Measurements from ENCODE around the gene UMPS. TPM values are rescaled to one million over a fixed set of nuclear protein-coding genes. Genes with fewer than 3 reads are reported as not detected.

UMPS gene
- total RNA-seq, 1 experiment from 2014 or later: 45.4 TPM

DNA sequence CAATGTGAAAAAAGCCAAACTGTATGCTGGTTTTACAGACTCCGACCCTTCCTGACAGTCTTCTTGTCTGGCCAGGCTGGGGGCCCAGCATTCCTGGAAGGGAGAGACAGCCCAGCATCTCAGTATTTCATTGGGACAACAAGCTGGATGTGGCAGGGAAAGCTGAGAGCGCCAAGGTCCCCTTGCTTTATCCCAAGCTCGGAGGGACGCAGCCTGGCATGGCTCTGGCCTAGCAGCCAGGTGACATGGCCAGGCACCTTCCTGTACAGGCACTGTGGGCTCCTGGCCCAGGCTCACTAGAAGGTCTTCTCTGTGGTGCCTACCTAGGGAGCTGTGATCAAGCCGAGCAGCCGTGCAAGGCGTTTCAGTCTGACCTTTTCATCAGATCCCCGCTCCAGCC, 33.0 kb downstream of the UMPS start:
- no peak overlapping the region; the same call in 1 of the 2 replicates for H3K27ac Mint-ChIP-seq
- CTCF ChIA-PET: interaction anchor here (1.1 kb wide), 1 partner anchor 23 kb away, joined by 3 read pairs; no protein-coding TSS in a partner anchor

More for the DNA sequence above, 33.0 kb downstream of the UMPS start:
- H3K27me3 Mint-ChIP-seq (ENCODE audit: low read depth): no peaks in the 10 kb centered on the region
- TF ChIP-seq, protein P1, sequence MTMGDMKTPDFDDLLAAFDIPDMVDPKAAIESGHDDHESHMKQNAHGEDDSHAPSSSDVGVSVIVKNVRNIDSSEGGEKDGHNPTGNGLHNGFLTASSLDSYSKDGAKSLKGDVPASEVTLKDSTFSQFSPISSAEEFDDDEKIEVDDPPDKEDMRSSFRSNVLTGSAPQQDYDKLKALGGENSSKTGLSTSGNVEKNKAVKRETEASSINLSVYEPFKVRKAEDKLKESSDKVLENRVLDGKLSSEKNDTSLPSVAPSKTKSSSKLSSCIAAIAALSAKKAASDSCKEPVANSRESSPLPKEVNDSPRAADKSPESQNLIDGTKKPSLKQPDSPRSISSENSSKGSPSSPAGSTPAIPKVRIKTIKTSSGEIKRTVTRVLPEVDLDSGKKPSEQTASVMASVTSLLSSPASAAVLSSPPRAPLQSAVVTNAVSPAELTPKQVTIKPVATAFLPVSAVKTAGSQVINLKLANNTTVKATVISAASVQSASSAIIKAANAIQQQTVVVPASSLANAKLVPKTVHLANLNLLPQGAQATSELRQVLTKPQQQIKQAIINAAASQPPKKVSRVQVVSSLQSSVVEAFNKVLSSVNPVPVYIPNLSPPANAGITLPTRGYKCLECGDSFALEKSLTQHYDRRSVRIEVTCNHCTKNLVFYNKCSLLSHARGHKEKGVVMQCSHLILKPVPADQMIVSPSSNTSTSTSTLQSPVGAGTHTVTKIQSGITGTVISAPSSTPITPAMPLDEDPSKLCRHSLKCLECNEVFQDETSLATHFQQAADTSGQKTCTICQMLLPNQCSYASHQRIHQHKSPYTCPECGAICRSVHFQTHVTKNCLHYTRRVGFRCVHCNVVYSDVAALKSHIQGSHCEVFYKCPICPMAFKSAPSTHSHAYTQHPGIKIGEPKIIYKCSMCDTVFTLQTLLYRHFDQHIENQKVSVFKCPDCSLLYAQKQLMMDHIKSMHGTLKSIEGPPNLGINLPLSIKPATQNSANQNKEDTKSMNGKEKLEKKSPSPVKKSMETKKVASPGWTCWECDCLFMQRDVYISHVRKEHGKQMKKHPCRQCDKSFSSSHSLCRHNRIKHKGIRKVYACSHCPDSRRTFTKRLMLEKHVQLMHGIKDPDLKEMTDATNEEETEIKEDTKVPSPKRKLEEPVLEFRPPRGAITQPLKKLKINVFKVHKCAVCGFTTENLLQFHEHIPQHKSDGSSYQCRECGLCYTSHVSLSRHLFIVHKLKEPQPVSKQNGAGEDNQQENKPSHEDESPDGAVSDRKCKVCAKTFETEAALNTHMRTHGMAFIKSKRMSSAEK (CRISPR knock-in tag; IDR thresholded peaks at IDR 0.05; ENCODE audit: borderline replicate concordance): no peak
- TF ChIP-seq EMX1 (CRISPR knock-in tag; IDR thresholded peaks at IDR 0.05) (no peak), GRHL2 (CRISPR knock-in tag; IDR thresholded peaks at IDR 0.05; ENCODE audit: insufficient replicate concordance, severe bottlenecking) (no peak), ZNF121 (CRISPR knock-in tag; IDR thresholded peaks at IDR 0.05) (no peak), SP1 (CRISPR knock-in tag; conservative IDR thresholded peaks at IDR 0.05) (no peak), TEAD4 (CRISPR knock-in tag; IDR thresholded peaks at IDR 0.05) (no peak), CTCF (IDR thresholded peaks at IDR 0.05) (no peak), USF2 (CRISPR knock-in tag; IDR thresholded peaks at IDR 0.05) (no peak), GABPB1 (CRISPR knock-in tag; IDR thresholded peaks at IDR 0.05) (no peak), TCF7 (CRISPR knock-in tag; IDR thresholded peaks at IDR 0.05; ENCODE audit: low read depth) (no peak), ZNF263 (CRISPR knock-in tag; IDR thresholded peaks at IDR 0.05; ENCODE audit: low read depth) (no peak), ZNF425 (CRISPR knock-in tag; conservative IDR thresholded peaks at IDR 0.05) (no peak), NFYB (CRISPR knock-in tag; conservative IDR thresholded peaks at IDR 0.05; ENCODE audit: low read depth) (no peak), ZNF423 (CRISPR knock-in tag; IDR thresholded peaks at IDR 0.05) (no peak), CBFB (CRISPR knock-in tag; IDR thresholded peaks at IDR 0.05; ENCODE audit: low read depth) (no peak), ZNF317 (CRISPR knock-in tag; IDR thresholded peaks at IDR 0.05; ENCODE audit: borderline replicate concordance, low read depth) (no peak), NR2C2 (CRISPR knock-in tag; IDR thresholded peaks at IDR 0.05) (no peak), ZNF416 (CRISPR knock-in tag; IDR thresholded peaks at IDR 0.05) (no peak)
- TF ChIP-seq, protein P2, sequence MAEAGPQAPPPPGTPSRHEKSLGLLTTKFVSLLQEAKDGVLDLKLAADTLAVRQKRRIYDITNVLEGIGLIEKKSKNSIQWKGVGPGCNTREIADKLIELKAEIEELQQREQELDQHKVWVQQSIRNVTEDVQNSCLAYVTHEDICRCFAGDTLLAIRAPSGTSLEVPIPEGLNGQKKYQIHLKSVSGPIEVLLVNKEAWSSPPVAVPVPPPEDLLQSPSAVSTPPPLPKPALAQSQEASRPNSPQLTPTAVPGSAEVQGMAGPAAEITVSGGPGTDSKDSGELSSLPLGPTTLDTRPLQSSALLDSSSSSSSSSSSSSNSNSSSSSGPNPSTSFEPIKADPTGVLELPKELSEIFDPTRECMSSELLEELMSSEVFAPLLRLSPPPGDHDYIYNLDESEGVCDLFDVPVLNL (CRISPR knock-in tag; IDR thresholded peaks at IDR 0.05; ENCODE audit: borderline replicate concordance, low read depth): no peak
- POLR2A ChIA-PET: no interaction called here
- no peak for ATAC-seq
- H3K9me3 Mint-ChIP-seq: no peaks in the 10 kb centered on the region
- peaks cover 29% of the 10 kb centered on the region for H3K4me1 Mint-ChIP-seq
- no peak overlapping the region for H3K4me3 Mint-ChIP-seq
- peaks cover 53% of the 10 kb centered on the region for H3K36me3 Mint-ChIP-seq
- no peak for DNase-seq (ENCODE audit: low spot score)

Data from WTC11 (cell line).